ENCODE measurements around the gene CTNNB1.

CTNNB1 gene

GRCh38 chr3:41198950-41199865 is at the start of gene CTNNB1:
Gene CTNNB1, plus strand, starts transcription at chr3:41199505. Its CDS starts 24,564 bp downstream, at chr3:41224069.
- peak; percentile 99 for DNase-seq

GRCh38 chr3:41155834-41156233 is 43.5 kb upstream of the CTNNB1 start:
- no peak for DNase-seq

- no peak for DNase-seq
Measured at GRCh38 chr3:41158947-41159346, 40.4 kb upstream of the CTNNB1 start.

GRCh38 chr3:41159588-41160189 is 39.6 kb upstream of the CTNNB1 start:
- DNase-seq = no peak

GRCh38 chr3:41162541-41162940 is 36.8 kb upstream of the CTNNB1 start:
- no peak for DNase-seq

GRCh38 chr3:41163006-41163405 is 36.3 kb upstream of the CTNNB1 start:
- DNase-seq = no peak

- no peak for DNase-seq
Measured at GRCh38 chr3:41163421-41163820, 35.9 kb upstream of the CTNNB1 start.

GRCh38 chr3:41164777-41165176 is 34.5 kb upstream of the CTNNB1 start:
- DNase-seq = no peak

- DNase-seq = no peak
Measured at GRCh38 chr3:41167722-41168497, 31.4 kb upstream of the CTNNB1 start.

GRCh38 chr3:41169023-41169422 is 30.3 kb upstream of the CTNNB1 start:
- no peak for DNase-seq

GRCh38 chr3:41173926-41174885 is 25.1 kb upstream of the CTNNB1 start:
- DNase-seq = peak; percentile 35

- DNase-seq = no peak
Measured at GRCh38 chr3:41175365-41175764, 23.9 kb upstream of the CTNNB1 start.

GRCh38 chr3:41176596-41176995 is 22.7 kb upstream of the CTNNB1 start:
- DNase-seq = no peak

- no peak for DNase-seq
Measured at GRCh38 chr3:41178576-41178975, 20.7 kb upstream of the CTNNB1 start.

GRCh38 chr3:41180396-41180795 is 18.9 kb upstream of the CTNNB1 start:
- no peak for DNase-seq

GRCh38 chr3:41182504-41183059 is 16.7 kb upstream of the CTNNB1 start:
- no peak for DNase-seq

GRCh38 chr3:41184394-41184793 is 14.9 kb upstream of the CTNNB1 start:
- DNase-seq = no peak

GRCh38 chr3:41186297-41186696 is 13.0 kb upstream of the CTNNB1 start:
- DNase-seq = no peak

GRCh38 chr3:41188306-41188705 is 11.0 kb upstream of the CTNNB1 start:
- no peak for DNase-seq

GRCh38 chr3:41190509-41191284 is 8.6 kb upstream of the CTNNB1 start:
- no peak for DNase-seq

GRCh38 chr3:41192885-41193284 is 6.4 kb upstream of the CTNNB1 start:
- no peak for DNase-seq
